22Rv1 (cell line): ENCODE measurements around the gene ENPP3.

Experiments used
- CTCF ChIP-seq: fragments of 450-650 bp; IDR thresholded peaks from 2 replicates; pipeline ENCODE4 v1.5.1; 2017; ENCODE audit warnings: mild to moderate bottlenecking
- ZFX ChIP-seq: fragments of 450-650 bp; IDR thresholded peaks from 2 replicates; pipeline ENCODE4 v1.6.1; 2017; ENCODE audit warnings: antibody characterized with exemption, borderline replicate concordance

DNA sequence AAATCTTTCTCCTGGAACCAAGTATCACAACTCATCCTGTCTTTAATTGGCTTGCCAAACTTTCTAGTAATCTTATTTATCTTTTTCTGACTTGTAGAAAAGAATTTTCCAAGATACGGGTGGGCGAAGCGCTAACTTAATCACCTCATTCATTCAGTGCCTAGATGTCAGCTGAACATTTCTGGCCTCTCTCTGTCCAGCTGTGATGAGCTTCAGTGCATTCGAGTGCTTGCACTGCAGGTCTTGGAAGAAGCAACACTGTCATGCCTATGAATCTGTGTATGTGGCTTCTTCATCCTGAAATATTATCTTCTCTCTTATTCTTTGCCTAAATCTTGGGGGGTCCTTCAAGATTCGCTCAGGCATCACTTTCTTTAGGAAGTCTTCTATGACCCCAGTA, 154.4 kb downstream of the ENPP3 start:
- TF ChIP-seq CTCF, result no peak
- TF ChIP-seq ZFX, result no peak
